Immature natural killer cell (primary cell): Measurements from ENCODE around the gene PDE8B. TPM values are rescaled to one million over a fixed set of nuclear protein-coding genes. Genes with fewer than 3 reads are reported as not detected.

Experiments
- DNase-seq, 3 donors: peaks; one replicate each; pipeline ENCODE4 v3.0.0; 2022; ENCODE audit warnings: mixed read lengths in 1 of 3
- H3K27ac Mint-ChIP-seq, 6 donors: one replicate each; pipeline ENCODE4 v1.8.0; 2020; ENCODE audit warnings: mixed read lengths in 6 of 6, mild to moderate bottlenecking in 5 of 6, inconsistent platforms in 4 of 6, moderate library complexity in 3 of 6
- H3K27me3 Mint-ChIP-seq, 3 donors: one replicate each; pipeline ENCODE4 v1.8.0; 2020 to 2021; ENCODE audit warnings: low read depth in 3 of 3, mild to moderate bottlenecking in 3 of 3, mixed read lengths in 3 of 3, moderate library complexity in 3 of 3, inconsistent platforms in 1 of 3
- H3K36me3 Mint-ChIP-seq, 3 donors: one replicate each; pipeline ENCODE4 v1.8.0; 2020; ENCODE audit warnings: mixed read lengths in 3 of 3, inconsistent platforms in 2 of 3, mild to moderate bottlenecking in 2 of 3
- H3K4me1 Mint-ChIP-seq, 2 donors: one replicate each; pipeline ENCODE4 v1.8.0; 2020; ENCODE audit warnings: inconsistent platforms in 2 of 2, mild to moderate bottlenecking in 2 of 2, mixed read lengths in 2 of 2, moderate library complexity in 1 of 2
- H3K4me3 Mint-ChIP-seq, 5 donors: one replicate each; pipeline ENCODE4 v1.8.0; 2020; ENCODE audit warnings: mild to moderate bottlenecking in 5 of 5, mixed read lengths in 5 of 5, inconsistent platforms in 3 of 5, moderate library complexity in 3 of 5
- H3K9me3 Mint-ChIP-seq, 6 donors: one replicate each; pipeline ENCODE4 v1.8.0; 2020; ENCODE audit warnings: mild to moderate bottlenecking in 6 of 6, mixed read lengths in 6 of 6, inconsistent platforms in 4 of 6, moderate library complexity in 3 of 6
- polyA plus RNA-seq, 3 donors: library from polyadenylated mRNA; unstranded; fragments of 300-500 nt; fragmentation: Illumina TruSeq; gene quantifications; one replicate each; pipeline ENCODE4 v1.2.3, GENCODE V29; 2021

Gene PDE8B
- polyA plus RNA-seq, 3 donors from 2014 or later, result 0.30 TPM; not detected in 2

GRCh38 chr5:77316871-77317661, 106.6 kb downstream of the PDE8B start:
- no peak overlapping the region for H3K4me3 Mint-ChIP-seq
- H3K9me3 Mint-ChIP-seq, result no peaks in the 10 kb centered on the region
- H3K4me1 Mint-ChIP-seq, result no peaks in the 10 kb centered on the region
- no peaks in the 10 kb centered on the region for H3K36me3 Mint-ChIP-seq
- peaks cover 0 to 5% (median 1%) of the 10 kb centered on the region in 3 donors for H3K27me3 Mint-ChIP-seq
- no peak overlapping the region for H3K27ac Mint-ChIP-seq
- DNase-seq, result no peak

DNA sequence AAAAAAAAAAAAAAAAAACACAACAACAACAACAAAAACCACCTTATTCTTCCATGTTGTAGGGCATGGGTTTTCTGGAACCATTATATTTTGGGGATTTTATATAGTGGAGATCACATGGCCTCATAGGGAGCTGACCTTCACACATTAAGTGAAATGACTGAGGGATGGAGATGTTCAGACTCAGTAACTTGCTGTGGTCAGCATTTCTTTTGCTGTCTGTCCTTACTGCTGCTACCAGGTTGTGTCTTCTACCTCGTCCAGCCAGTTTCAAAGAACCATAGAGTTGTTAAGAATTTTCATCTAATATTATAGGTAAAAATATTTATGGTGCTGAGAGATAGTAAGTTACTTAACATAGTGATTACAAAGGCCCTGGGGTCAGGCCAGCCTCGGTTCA, 107.6 kb downstream of the PDE8B start:
- no peaks in the 10 kb centered on the region for H3K36me3 Mint-ChIP-seq
- no peak overlapping the region for H3K4me3 Mint-ChIP-seq
- H3K4me1 Mint-ChIP-seq, result no peaks in the 10 kb centered on the region
- H3K27ac Mint-ChIP-seq, result no peak overlapping the region
- peaks cover 0 to 10% (median 1%) of the 10 kb centered on the region in 3 donors for H3K27me3 Mint-ChIP-seq
- no peaks in the 10 kb centered on the region for H3K9me3 Mint-ChIP-seq
- DNase-seq, result no peak

DNA sequence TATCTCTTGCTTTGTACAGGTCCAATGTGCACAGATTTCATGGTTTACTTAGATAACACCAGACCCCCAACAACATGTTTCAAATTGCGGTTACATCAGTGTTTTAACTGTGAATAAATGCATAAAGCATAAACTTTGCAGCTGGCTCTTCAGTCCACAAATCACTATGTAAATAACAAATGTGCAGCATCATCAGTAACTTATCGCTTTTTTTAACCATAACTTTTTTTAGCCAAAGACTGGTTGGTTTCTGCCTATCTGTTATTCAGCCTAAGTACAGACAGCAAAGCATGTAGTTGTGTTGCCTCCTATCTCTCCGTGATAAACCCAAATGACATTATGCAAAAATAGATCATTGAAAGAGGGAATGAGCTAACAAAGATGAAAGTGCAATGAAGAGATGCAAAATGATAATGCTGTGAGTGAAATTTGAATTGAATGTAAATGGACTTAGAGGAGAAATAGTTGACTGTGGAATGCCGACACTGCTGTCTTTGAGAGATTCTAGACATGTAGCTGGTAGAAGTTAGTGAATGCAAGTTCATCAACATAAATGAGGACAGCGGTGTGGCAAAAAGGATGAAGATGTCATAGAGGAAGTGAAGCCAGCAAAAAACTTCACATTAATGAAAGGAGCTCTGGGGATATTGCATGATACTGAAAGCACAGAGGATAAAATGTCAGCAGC, 108.8 kb downstream of the PDE8B start:
- Mint-ChIP-seq H3K36me3 (no peaks in the 10 kb centered on the region), H3K27ac (no peak overlapping the region), H3K4me1 (no peaks in the 10 kb centered on the region), H3K4me3 (no peak overlapping the region), H3K9me3 (no peaks in the 10 kb centered on the region), H3K27me3 (peaks cover 0 to 8% (median 1%) of the 10 kb centered on the region in 3 donors)
- no peak for DNase-seq

- H3K9me3 Mint-ChIP-seq, result no peaks in the 10 kb centered on the region
- H3K27me3 Mint-ChIP-seq, result peaks cover 0 to 8% (median 3%) of the 10 kb centered on the region in 3 donors
- no peak overlapping the region for H3K27ac Mint-ChIP-seq
These were observed 111.4 kb downstream of the PDE8B start for GRCh38 chr5:77321793-77322394.

GRCh38 chr5:77322406-77322805, 111.9 kb downstream of the PDE8B start:
- H3K36me3 Mint-ChIP-seq, result no peaks in the 10 kb centered on the region
- H3K4me3 Mint-ChIP-seq, result no peak overlapping the region
- H3K27me3 Mint-ChIP-seq, result peaks cover 0 to 8% (median 3%) of the 10 kb centered on the region in 3 donors
- no peaks in the 10 kb centered on the region for H3K4me1 Mint-ChIP-seq
- no peak overlapping the region for H3K27ac Mint-ChIP-seq
- no peaks in the 10 kb centered on the region for H3K9me3 Mint-ChIP-seq
- no peak for DNase-seq

More at GRCh38 chr5:77321793-77322394, 111.4 kb downstream of the PDE8B start:
- DNase-seq, result no peak
- Mint-ChIP-seq H3K36me3 (no peaks in the 10 kb centered on the region), H3K4me1 (no peaks in the 10 kb centered on the region), H3K4me3 (no peak overlapping the region)

- no peak overlapping the region for H3K27ac Mint-ChIP-seq
These were observed 115.6 kb downstream of the PDE8B start for GRCh38 chr5:77325921-77326541.

GRCh38 chr5:77326986-77327734, 116.7 kb downstream of the PDE8B start:
- no peak for DNase-seq
- Mint-ChIP-seq H3K4me1 (no peaks in the 10 kb centered on the region), H3K9me3 (no peaks in the 10 kb centered on the region), H3K36me3 (no peaks in the 10 kb centered on the region), H3K27me3 (peaks cover 0 to 6% (median 4%) of the 10 kb centered on the region in 3 donors), H3K4me3 (no peak overlapping the region), H3K27ac (no peak overlapping the region)

More at GRCh38 chr5:77325921-77326541, 115.6 kb downstream of the PDE8B start:
- Mint-ChIP-seq H3K27me3 (peaks cover 0 to 8% (median 2%) of the 10 kb centered on the region in 3 donors), H3K36me3 (no peaks in the 10 kb centered on the region), H3K4me3 (no peak overlapping the region), H3K9me3 (no peaks in the 10 kb centered on the region), H3K4me1 (no peaks in the 10 kb centered on the region)
- no peak for DNase-seq

GRCh38 chr5:77328930-77329647, 118.6 kb downstream of the PDE8B start:
- H3K4me3 Mint-ChIP-seq, result no peak overlapping the region
- no peak for DNase-seq
- no peaks in the 10 kb centered on the region for H3K4me1 Mint-ChIP-seq

DNA sequence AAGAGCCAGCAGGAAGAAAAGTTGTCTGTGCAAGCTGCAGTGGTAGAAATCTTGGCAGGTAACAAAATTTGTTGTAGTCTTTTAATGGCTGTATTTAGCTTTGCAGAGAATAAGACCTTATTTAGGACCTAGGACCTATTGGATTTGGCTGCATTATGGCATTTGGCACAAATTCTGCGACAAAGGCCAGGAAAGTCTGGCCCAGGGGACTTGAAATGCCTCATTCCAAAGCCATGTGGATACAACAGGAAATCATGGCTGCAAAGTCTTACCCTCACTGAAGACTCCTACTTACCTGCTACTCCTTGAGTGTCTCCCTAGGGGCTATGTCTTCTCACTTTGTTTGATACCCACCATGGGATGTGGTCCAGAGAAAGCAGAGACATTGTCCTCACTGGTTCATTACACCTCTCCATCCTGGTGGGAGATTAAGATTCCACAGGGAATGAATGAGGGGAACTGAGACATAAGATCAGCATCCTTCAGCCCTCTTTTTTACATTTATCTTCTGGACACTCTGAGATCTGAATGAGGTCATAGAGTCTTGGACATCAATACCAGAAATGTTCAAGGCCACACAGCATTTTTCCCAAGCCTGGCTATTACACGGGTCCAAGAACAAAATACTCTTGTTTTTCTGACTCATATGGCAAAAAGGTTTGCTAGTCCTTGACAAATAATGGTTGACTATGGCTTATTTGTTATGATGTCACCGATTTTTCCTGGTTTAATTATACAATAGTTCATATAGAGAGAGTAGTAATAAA, 119.4 kb downstream of the PDE8B start:
- Mint-ChIP-seq H3K27ac (no peak overlapping the region), H3K9me3 (no peaks in the 10 kb centered on the region), H3K4me1 (no peaks in the 10 kb centered on the region), H3K36me3 (no peaks in the 10 kb centered on the region), H3K27me3 (peaks cover 0 to 4% (median 3%) of the 10 kb centered on the region in 3 donors), H3K4me3 (no peak overlapping the region)
- DNase-seq, result no peak

More at GRCh38 chr5:77328930-77329647, 118.6 kb downstream of the PDE8B start:
- Mint-ChIP-seq H3K27me3 (peaks cover 0 to 4% (median 3%) of the 10 kb centered on the region in 3 donors), H3K9me3 (no peaks in the 10 kb centered on the region), H3K27ac (no peak overlapping the region), H3K36me3 (no peaks in the 10 kb centered on the region)

- Mint-ChIP-seq H3K36me3 (no peaks in the 10 kb centered on the region), H3K4me1 (no peaks in the 10 kb centered on the region), H3K27me3 (peaks cover 0 to 6% (median 3%) of the 10 kb centered on the region in 3 donors), H3K4me3 (no peak overlapping the region), H3K9me3 (no peaks in the 10 kb centered on the region), H3K27ac (no peak overlapping the region)
- no peak for DNase-seq
These were observed 122.6 kb downstream of the PDE8B start for GRCh38 chr5:77333036-77333435.

DNA sequence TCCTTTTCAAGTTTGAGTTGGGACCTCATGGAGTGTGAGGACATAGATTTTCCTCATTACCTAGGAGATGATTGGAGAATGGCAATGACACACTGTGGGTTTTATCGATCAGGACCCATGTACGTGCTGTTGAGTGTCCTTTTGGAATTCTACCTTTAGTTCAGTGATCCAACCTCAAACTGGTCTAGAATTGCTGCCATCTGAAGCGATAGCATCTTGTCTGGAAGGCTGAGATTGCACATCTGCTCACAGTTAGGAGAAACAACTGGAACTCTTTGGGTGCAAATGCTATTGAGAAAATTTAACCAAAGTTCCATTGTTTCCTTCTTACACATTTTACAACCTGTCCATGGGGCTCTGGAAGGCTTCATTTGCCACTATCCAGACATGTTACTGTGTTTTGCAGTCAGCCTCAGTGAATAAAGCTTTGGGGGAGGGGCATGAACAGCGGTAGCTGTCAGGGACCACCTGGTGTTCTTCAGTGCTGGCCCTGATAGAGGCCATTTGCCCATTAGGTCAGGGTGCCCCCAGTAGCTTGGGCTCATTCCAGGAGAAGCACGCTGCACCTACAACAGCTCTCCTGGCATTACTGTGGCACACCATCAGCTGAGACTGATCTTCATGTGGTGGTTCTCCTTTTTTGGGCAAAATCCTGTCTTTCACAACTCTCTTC, 123.1 kb downstream of the PDE8B start:
- Mint-ChIP-seq H3K27me3 (peaks cover 0 to 6% (median 3%) of the 10 kb centered on the region in 3 donors), H3K9me3 (no peaks in the 10 kb centered on the region), H3K4me1 (no peaks in the 10 kb centered on the region), H3K27ac (no peak overlapping the region), H3K36me3 (no peaks in the 10 kb centered on the region), H3K4me3 (no peak overlapping the region)
- no peak for DNase-seq

GRCh38 chr5:77337246-77337645, 126.8 kb downstream of the PDE8B start:
- H3K27ac Mint-ChIP-seq, result no peak overlapping the region
- H3K27me3 Mint-ChIP-seq, result peaks cover 0 to 3% (median 0%) of the 10 kb centered on the region in 3 donors
- DNase-seq, result no peak
- no peaks in the 10 kb centered on the region for H3K9me3 Mint-ChIP-seq
- no peaks in the 10 kb centered on the region for H3K4me1 Mint-ChIP-seq
- H3K4me3 Mint-ChIP-seq, result no peak overlapping the region
- no peaks in the 10 kb centered on the region for H3K36me3 Mint-ChIP-seq
